ENCODE data around the gene GOT2.
A peak's percentile ranks its signal among the peaks of the same experiment; 100 is the strongest.

Gene GOT2

GRCh38 chr16:58734459-58734787 lies 307 bp upstream of the GOT2 start:
- TF ChIP-seq CTCF (IDR thresholded peaks at IDR 0.05; ENCODE audit: insufficient read depth, low read length, missing control alignments): no peak
- ChIA-PET CTCF (interaction anchor here (0.7 to 2.0 kb wide), 3 partner anchors 9 to 25 kb away, joined by 3 to 13 read pairs (median 3); no protein-coding TSS in a partner anchor), POLR2A (interaction anchor here (1.4 kb wide), 1 partner anchor 50 kb away, joined by 4 read pairs; the partner anchor contains the start of gene SLC38A7)
- DNase-seq (ENCODE audit: low read depth, low spot score): no peak
- H3K4me3 ChIP-seq (ENCODE audit: low read depth, low read length): peak overlapping the region; percentile 86

DNA sequence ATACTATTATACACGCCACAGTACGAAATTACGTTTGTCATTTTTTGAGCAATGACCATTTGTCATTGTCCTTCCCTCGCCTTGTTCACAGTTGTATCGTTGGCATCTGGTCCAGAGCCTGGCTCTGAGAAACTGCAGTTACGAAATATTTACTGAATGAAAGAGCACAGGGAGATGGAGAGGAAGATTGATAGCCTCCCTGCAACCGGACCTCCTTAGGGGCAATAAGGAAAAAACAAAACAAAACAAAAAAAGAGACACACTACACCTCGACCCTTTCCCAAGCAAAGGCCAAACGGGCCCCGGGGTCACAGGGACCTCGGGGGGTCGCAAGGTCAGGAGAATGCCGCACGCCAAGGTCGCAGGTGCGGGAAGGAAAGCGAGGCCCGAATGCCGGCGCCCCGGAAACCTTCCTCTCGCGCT lies 857 bp downstream of the GOT2 start:
- no peak for TF ChIP-seq CTCF (IDR thresholded peaks at IDR 0.05; ENCODE audit: insufficient read depth, low read length, missing control alignments)
- DNase-seq (ENCODE audit: low read depth, low spot score): no peak
- peak overlapping the region; percentile 86 for H3K4me3 ChIP-seq (ENCODE audit: low read depth, low read length)
- CTCF ChIA-PET: interaction anchor here (0.7 to 2.0 kb wide), 5 partner anchors 8 to 76 kb away, joined by 3 to 13 read pairs (median 3); partner anchors contain the start of gene SLC38A7
- POLR2A ChIA-PET: interaction anchor here (0.7 to 1.4 kb wide), 2 partner anchors 49 kb away, joined by 3 to 4 read pairs; partner anchors contain the start of gene SLC38A7

- POLR2A ChIA-PET: interaction anchor here (0.7 kb wide), 1 partner anchor 49 kb away, joined by 3 read pairs; no protein-coding TSS in a partner anchor
- CTCF ChIA-PET: interaction anchor here (0.8 to 1.4 kb wide), 4 partner anchors 9 to 75 kb away, joined by 3 to 4 read pairs (median 3); partner anchors contain the start of gene SLC38A7
Measured at GRCh38 chr16:58732545-58733247, 1.4 kb downstream of the GOT2 start.

DNA sequence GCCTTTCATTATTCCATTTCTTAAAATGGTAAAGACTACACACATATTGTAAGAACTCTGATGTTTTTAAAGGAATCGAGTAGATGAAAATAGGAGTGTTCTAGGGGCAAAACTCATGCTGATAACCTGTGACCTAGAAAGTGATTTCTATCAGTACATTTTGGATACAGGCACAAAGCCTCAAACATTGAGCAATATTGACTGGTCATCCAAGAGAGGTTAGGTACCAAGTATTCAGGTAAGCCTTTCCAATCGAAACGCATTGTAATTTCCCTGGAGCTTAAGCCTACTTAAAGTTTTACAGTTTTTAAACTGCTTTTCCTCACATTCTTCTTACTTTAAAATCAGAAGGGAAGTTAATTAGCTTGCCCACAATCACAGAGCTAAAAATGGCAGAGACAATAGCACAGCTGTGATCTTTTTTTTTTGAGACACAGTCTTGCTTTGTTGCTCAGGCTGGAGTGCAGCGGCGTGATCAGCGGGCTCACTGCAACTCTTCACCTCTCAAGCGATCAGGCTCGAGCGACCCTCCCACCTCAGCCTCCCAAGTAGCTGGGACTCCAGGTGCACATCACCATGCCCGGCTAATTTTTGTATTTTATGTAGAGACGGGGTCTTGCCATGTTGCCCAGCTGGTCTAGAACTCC lies 3.3 kb downstream of the GOT2 start:
- ChIA-PET CTCF (interaction anchor here (0.7 to 1.6 kb wide), 3 partner anchors 23 to 52 kb away, joined by 3 to 4 read pairs (median 3); partner anchors contain the start of gene SLC38A7), POLR2A (no interaction called here)
- DNase-seq (ENCODE audit: low read depth, low spot score): no peak
- H3K4me3 ChIP-seq (ENCODE audit: low read depth, low read length): no peak overlapping the region
- no peak for TF ChIP-seq CTCF (IDR thresholded peaks at IDR 0.05; ENCODE audit: insufficient read depth, low read length, missing control alignments)

More at GRCh38 chr16:58732545-58733247, 1.4 kb downstream of the GOT2 start:
- TF ChIP-seq CTCF (IDR thresholded peaks at IDR 0.05; ENCODE audit: insufficient read depth, low read length, missing control alignments): no peak
- H3K4me3 ChIP-seq (ENCODE audit: low read depth, low read length): peak overlapping the region; percentile 86
- DNase-seq (ENCODE audit: low read depth, low spot score): no peak

DNA sequence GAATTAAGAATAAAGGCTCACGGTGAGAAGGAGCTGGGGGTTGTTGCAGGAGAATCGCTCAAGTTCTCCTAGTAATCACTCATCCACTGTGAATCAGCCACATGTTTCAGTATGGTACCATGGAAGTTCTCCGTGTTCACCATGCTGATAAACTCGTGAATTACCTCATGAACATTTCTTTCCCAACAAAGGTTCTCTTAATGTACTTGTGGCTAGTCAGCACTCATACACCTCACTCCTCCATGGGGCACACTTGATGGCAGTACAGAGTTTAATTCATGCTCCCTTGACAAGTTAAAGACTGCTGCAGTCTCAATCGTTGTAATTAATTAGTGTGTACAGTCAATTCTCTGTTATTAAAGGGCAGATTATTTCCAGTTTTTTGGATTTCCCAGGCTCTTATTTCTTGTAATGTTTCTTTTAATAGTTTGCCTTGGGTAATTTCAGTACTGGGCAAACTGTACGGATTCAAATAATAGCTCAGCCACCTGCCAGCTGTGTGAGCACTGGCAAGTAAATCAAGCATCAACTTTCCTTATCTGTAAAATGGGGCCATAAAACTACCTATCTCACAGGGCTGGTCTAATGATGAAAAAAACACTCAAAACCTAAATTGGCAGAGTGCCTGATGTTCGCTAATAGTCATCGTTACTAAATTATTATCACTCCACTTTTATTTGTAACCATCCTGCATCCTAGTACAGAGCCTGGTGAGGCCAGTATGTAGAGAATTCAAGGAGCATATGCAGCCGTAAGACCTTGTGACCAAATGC lies 6.1 kb downstream of the GOT2 start:
- H3K4me3 ChIP-seq (ENCODE audit: low read depth, low read length): no peak overlapping the region
- ChIA-PET CTCF (no interaction called here), POLR2A (no interaction called here)
- TF ChIP-seq CTCF (IDR thresholded peaks at IDR 0.05; ENCODE audit: insufficient read depth, low read length, missing control alignments): no peak
- no peak for DNase-seq (ENCODE audit: low read depth, low spot score)

Measured in AG04449 (cell line).